HepG2 (cell line): ENCODE results near the gene SUOX. TPM values are rescaled to one million over a fixed set of nuclear protein-coding genes. Genes with fewer than 3 reads are reported as not detected.
A peak's percentile ranks its signal among the peaks of the same experiment; 100 is the strongest.

ENCODE experiments used
- CEBPZ ChIP-seq: IDR thresholded peaks from 2 replicates; pipeline ENCODE4 v1.6.1; 2012; ENCODE audit warnings: low read length, improper control_type of control experiment
- ELF1 ChIP-seq: sonication (generic); formaldehyde crosslinking; IDR thresholded peaks from 2 replicates; pipeline ENCODE4 v1.4.0; 2020; ENCODE audit warnings: missing genetic modification reagents
- HNF1B ChIP-seq: sonication (generic); formaldehyde crosslinking; IDR thresholded peaks from 2 replicates; pipeline ENCODE4 v1.5.1; 2020; ENCODE audit warnings: mild to moderate bottlenecking, moderate library complexity, missing genetic modification reagents
- MAF1 ChIP-seq: sonication (generic); formaldehyde crosslinking; IDR thresholded peaks from 2 replicates; pipeline ENCODE4 v1.5.0; 2020; ENCODE audit warnings: missing genetic modification reagents, borderline replicate concordance
- NBN ChIP-seq: fragments of 450-650 bp; conservative IDR thresholded peaks from 2 replicates; pipeline ENCODE4 v1.6.1; 2017
- PHF20 ChIP-seq: sonication (generic); formaldehyde crosslinking; IDR thresholded peaks from 2 replicates; pipeline ENCODE4 v1.5.0; 2020; ENCODE audit warnings: mild to moderate bottlenecking, missing genetic modification reagents
- PRDM4 ChIP-seq: sonication (generic); formaldehyde crosslinking; IDR thresholded peaks from 2 replicates; pipeline ENCODE4 v1.9.0; 2021; ENCODE audit warnings: missing genetic modification reagents, borderline replicate concordance
- REL ChIP-seq: sonication (generic); formaldehyde crosslinking; conservative IDR thresholded peaks from 2 replicates; pipeline ENCODE4 v1.8.0; 2022; ENCODE audit warnings: mild to moderate bottlenecking, missing genetic modification reagents, moderate library complexity
- SIN3B ChIP-seq: fragments of 150-350 bp; IDR thresholded peaks from 2 replicates; pipeline ENCODE4 v1.6.1; 2014; ENCODE audit warnings: low read length
- SMAD1 ChIP-seq: sonication (generic); formaldehyde crosslinking; IDR thresholded peaks from 2 replicates; pipeline ENCODE4 v1.4.0; 2020; ENCODE audit warnings: missing genetic modification reagents, low read depth, mild to moderate bottlenecking, borderline replicate concordance
- TRAFD1 ChIP-seq: sonication (generic); formaldehyde crosslinking; IDR thresholded peaks from 2 replicates; pipeline ENCODE4 v1.5.1; 2020; ENCODE audit warnings: missing genetic modification reagents, mild to moderate bottlenecking, borderline replicate concordance
- ZBTB49 ChIP-seq: sonication (generic); formaldehyde crosslinking; IDR thresholded peaks from 2 replicates; pipeline ENCODE4 v1.4.0; 2020; ENCODE audit warnings: missing genetic modification reagents, borderline replicate concordance
- ZNF292 ChIP-seq: sonication (generic); formaldehyde crosslinking; IDR thresholded peaks from 2 replicates; pipeline ENCODE4 v1.8.1; 2022; ENCODE audit warnings: mild to moderate bottlenecking, low read depth, missing genetic modification reagents, borderline replicate concordance
- ZNF589 ChIP-seq: sonication (generic); formaldehyde crosslinking; conservative IDR thresholded peaks from 2 replicates; pipeline ENCODE4 v1.8.0; 2022; ENCODE audit warnings: mild to moderate bottlenecking, moderate library complexity, missing genetic modification reagents
- ZNF597 ChIP-seq: sonication (generic); formaldehyde crosslinking; IDR thresholded peaks from 2 replicates; pipeline ENCODE4 v1.5.0; 2020; ENCODE audit warnings: missing genetic modification reagents
- polyA plus RNA-seq, 8 experiments: library from polyadenylated mRNA; depleted of rRNA in 3 of 8; stranded (reverse) in 7 of 8; unstranded in 1 of 8; fragments of >200 nt; fragmentation: Illumina TruSeq in 4 of 8; extraction: Trizol in 4 of 8; gene quantifications; 2 replicates each; pipeline versions ENCODE4 v1.2.1 to v1.2.3, GENCODE V29; 2011 to 2016; ENCODE audit warnings: low read depth in 4 of 8, missing spikeins in 1 of 8, mixed read lengths in 1 of 8; ENCODE audit not compliant: insufficient read depth in 1 of 8
- total RNA-seq, 5 experiments: library from RNA; depleted of rRNA; stranded (reverse); fragments of >200 nt; fragmentation: Illumina TruSeq; extraction: Trizol; gene quantifications; 2 replicates each; pipeline ENCODE4 v1.2.3, GENCODE V29; 2016; ENCODE audit warnings: low read depth in 1 of 5

The SUOX gene
- total and polyA plus RNA-seq, 2 of the 13 experiments (the other 11 are each of a cell fraction or from before 2014, with no cell fraction given) = 23.9 to 25.9 TPM

GRCh38 chr12:55966408-55967281 is 30.4 kb upstream of the SUOX start, which contains the start of gene CDK2 (continued):
- TF ChIP-seq ZBTB49 (CRISPR knock-in tag) = no peak
- no peak for TF ChIP-seq ZNF292 (CRISPR knock-in tag)
- peak; percentile 65; the same call in 1 of the 2 replicates for TF ChIP-seq PHF20
- TF ChIP-seq ZNF589 = no peak
- TF ChIP-seq SMAD1 (CRISPR knock-in tag) = no peak
- TF ChIP-seq REL (CRISPR knock-in tag) = no peak
- no peak for TF ChIP-seq SIN3B
- no peak for TF ChIP-seq MAF1 (CRISPR knock-in tag)
- TF ChIP-seq ELF1 (CRISPR knock-in tag) = peak; percentile 61; the same call in 1 of the 2 replicates
- no peak for TF ChIP-seq TRAFD1
- no peak for TF ChIP-seq HNF1B
- no peak for TF ChIP-seq PRDM4 (CRISPR knock-in tag)
- no peak for TF ChIP-seq CEBPZ
- TF ChIP-seq NBN = no peak
- no peak for TF ChIP-seq ZNF597 (CRISPR knock-in tag)
